Measurements from ENCODE around the gene DBT.

DNA sequence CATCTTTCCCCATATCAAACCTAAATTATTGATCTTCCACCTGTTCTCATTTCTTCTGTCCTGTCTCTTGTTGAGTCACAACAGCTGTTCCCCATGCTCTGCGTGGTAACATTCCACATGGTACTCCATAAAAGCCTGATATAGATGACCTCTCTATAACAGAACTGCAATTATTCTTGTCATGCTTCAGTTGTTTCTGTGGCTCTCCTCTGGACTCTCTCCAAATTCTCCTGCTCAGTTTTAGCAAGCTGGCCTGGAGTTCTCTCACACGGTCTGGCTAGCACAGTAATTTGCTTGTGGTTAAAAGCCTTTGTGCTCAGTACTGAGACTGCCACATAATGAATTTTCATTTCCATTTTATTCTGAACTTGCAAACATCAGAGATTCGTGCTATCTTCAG lies 61.0 kb downstream of the DBT start:
- TF ChIP-seq, protein P1, sequence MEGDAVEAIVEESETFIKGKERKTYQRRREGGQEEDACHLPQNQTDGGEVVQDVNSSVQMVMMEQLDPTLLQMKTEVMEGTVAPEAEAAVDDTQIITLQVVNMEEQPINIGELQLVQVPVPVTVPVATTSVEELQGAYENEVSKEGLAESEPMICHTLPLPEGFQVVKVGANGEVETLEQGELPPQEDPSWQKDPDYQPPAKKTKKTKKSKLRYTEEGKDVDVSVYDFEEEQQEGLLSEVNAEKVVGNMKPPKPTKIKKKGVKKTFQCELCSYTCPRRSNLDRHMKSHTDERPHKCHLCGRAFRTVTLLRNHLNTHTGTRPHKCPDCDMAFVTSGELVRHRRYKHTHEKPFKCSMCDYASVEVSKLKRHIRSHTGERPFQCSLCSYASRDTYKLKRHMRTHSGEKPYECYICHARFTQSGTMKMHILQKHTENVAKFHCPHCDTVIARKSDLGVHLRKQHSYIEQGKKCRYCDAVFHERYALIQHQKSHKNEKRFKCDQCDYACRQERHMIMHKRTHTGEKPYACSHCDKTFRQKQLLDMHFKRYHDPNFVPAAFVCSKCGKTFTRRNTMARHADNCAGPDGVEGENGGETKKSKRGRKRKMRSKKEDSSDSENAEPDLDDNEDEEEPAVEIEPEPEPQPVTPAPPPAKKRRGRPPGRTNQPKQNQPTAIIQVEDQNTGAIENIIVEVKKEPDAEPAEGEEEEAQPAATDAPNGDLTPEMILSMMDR (conservative IDR thresholded peaks at IDR 0.05) = no peak
- no peak for TF ChIP-seq EZH2 (IDR thresholded peaks at IDR 0.05; ENCODE audit: low read depth)

Data from PC-9 (cell line).